Colonic mucosa (tissue), 4 donors: ENCODE measurements around the gene PHETA1. TPM values are rescaled to one million over a fixed set of nuclear protein-coding genes. Genes with fewer than 3 reads are reported as not detected.

ENCODE experiments used
- DNase-seq: peaks from one replicate; pipeline ENCODE4 v3.0.0-alpha.2; 2020
- H3K27ac ChIP-seq: fragments of 200-600 bp; one replicate; pipeline ENCODE4 v1.8.0; 2021
- H3K27me3 ChIP-seq: fragments of 200-600 bp; one replicate; pipeline ENCODE4 v1.8.0; 2021
- H3K36me3 ChIP-seq: fragments of 200-600 bp; one replicate; pipeline ENCODE4 v1.8.0; 2021
- H3K4me1 ChIP-seq: fragments of 200-600 bp; one replicate; pipeline ENCODE4 v1.8.0; 2021; ENCODE audit warnings: mild to moderate bottlenecking
- H3K4me3 ChIP-seq: fragments of 200-600 bp; one replicate; pipeline ENCODE4 v1.8.0; 2021
- H3K9ac ChIP-seq, 2 donors: one replicate each; pipeline ENCODE4 v1.7.0; 2013; ENCODE audit warnings: control low read depth in 2 of 2, low read depth in 2 of 2, low read length in 2 of 2
- H3K9me3 ChIP-seq: fragments of 200-600 bp; one replicate; pipeline ENCODE4 v1.8.0; 2021
- intact Hi-C: fragments of 100-400 bp; cut with DNase I; formaldehyde crosslinking; loops from one replicate; pipeline ENCODE4 v1.14.1; 2022
- total RNA-seq, 2 donors: library from RNA; stranded (reverse); fragmentation: NEBNext Ultra II Directional in 1 of 2; extraction: Animal tissue kit (Norgen Biotek cat#: 25700) in 1 of 2; gene quantifications; one replicate each; pipeline ENCODE4 v1.2.1, GENCODE V29; 2021
- TF ChIP-seq, protein P1 (sequence below): fragments of 200-600 bp; IDR thresholded peaks from one replicate; pipeline ENCODE4 v1.8.0; 2022; ENCODE audit warnings: antibody characterized with exemption, mild to moderate bottlenecking
- donor health status: healthy.
- donor health status: DM: no; HTN: no; CAD: no.
- donor health status: DM: no; HTN: no; CAD: no.

Gene PHETA1
- total RNA-seq, 2 donors from 2014 or later: 21.8 to 43.6 TPM

DNA sequence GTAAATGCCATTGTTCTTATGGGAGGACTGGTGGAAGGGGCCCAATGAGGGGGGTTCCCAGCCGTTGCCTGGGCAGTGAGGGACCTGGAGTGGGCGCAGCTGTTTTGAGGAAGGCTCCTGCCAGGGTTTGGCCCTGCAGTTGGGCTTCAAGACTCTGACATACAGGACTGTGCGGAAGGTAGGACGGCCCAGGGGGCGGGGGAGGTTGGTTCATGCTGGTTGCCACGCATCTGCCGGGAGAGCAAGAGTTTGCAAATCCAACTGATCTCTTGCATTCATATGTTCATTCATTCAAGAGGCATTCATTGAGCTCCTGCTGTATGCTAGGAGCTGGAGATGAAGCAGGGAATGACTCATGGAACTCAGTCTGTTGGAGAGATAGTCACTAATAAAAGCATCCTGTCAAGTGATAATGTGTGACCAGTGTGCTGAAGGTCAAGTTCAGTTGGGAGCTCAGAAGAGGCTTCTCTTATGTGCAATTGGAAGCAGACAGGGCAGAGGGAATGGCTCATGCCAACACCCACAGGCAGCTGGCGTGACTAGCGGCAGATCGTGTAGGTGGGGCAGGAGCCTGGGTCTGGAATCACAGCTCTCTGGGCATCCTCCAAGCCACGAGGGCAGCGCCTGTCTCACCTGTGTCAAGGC lies 44.7 kb upstream of the PHETA1 start:
- no peak for DNase-seq
- Histone ChIP-seq H3K4me1 (peaks cover 19% of the 10 kb centered on the region), H3K27me3 (no peaks in the 10 kb centered on the region), H3K9ac (no peak overlapping the region), H3K9me3 (no peaks in the 10 kb centered on the region), H3K4me3 (no peak overlapping the region), H3K27ac (no peak overlapping the region), H3K36me3 (no peaks in the 10 kb centered on the region)
- TF ChIP-seq, protein P1, sequence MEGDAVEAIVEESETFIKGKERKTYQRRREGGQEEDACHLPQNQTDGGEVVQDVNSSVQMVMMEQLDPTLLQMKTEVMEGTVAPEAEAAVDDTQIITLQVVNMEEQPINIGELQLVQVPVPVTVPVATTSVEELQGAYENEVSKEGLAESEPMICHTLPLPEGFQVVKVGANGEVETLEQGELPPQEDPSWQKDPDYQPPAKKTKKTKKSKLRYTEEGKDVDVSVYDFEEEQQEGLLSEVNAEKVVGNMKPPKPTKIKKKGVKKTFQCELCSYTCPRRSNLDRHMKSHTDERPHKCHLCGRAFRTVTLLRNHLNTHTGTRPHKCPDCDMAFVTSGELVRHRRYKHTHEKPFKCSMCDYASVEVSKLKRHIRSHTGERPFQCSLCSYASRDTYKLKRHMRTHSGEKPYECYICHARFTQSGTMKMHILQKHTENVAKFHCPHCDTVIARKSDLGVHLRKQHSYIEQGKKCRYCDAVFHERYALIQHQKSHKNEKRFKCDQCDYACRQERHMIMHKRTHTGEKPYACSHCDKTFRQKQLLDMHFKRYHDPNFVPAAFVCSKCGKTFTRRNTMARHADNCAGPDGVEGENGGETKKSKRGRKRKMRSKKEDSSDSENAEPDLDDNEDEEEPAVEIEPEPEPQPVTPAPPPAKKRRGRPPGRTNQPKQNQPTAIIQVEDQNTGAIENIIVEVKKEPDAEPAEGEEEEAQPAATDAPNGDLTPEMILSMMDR: no peak
- intact Hi-C loops: no loop called here

DNA sequence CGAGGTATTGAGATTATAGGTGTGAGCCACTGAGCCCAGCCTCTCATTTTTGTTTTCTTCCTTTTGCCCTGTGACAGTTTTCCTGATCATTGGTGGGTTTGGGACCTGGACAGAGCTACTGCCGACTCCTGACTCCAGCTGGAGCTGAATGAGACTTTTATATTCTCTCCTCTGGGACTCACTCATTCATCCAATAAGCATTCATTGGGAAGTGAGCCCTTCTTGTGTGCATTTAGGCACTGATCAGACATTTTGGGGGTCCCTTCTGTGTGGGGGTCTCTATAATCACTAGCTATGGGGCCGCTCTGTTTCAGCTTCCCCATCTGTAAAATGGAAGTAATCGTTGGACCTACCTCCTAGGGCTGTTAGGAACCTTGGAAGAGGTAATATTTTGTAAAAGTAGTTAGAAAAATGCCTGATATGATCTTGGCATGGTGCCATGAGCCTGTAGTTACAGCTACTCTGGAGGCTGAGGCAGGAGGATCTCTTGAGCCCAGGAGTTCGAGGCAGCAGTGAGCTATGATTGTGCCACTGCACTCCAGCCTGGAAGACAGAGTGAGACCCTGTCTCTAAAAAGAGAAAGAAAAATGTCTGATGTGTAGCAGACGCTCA lies 44.0 kb upstream of the PHETA1 start:
- intact Hi-C loops: no loop called here
- no peak for DNase-seq
- Histone ChIP-seq H3K4me1 (peaks cover 20% of the 10 kb centered on the region), H3K27me3 (no peaks in the 10 kb centered on the region), H3K36me3 (no peaks in the 10 kb centered on the region), H3K27ac (peak overlapping the region; percentile 22), H3K9me3 (no peaks in the 10 kb centered on the region), H3K9ac (no peak overlapping the region), H3K4me3 (no peak overlapping the region)
- TF ChIP-seq, protein P1: no peak

DNA sequence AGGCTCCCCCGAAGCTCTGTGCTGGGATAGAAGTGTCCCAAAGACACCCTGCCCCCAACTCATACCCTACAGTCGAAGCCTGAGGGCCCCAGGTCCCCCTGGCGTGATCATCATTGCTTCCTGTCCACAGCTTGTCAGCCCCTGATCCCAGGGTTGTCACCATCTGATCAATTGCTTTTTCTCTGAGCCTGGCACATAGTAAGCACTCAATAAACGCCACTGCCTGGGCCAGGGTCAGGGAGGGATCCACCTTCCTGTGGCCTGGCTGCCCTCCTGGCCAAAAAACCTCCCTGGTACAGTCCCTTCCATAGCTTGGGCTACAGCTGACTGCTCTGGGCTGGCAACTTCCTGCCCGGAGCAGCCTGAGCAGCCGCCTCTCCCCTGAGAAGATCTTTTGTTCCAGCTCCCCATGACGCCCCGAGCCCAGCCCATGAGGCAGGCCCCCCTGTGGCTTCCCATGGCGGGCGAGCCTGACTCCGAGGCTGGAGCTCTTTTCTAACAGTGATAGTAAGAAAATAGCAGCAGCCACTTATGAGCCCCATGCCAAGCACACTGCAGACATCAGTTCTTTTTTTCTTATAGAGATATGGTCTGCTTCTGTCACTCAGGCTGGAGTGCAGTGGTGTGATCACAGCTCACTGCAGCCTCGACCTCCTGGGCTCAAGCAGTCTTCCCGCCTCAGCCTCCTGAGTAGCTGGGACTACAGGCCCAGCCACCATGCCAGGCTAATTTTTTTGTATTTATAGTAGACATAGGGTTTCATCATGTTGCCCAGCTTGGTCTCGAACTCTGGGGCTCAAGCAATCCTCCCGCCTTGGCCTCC lies 43.3 kb upstream of the PHETA1 start:
- Histone ChIP-seq H3K9ac (no peak overlapping the region), H3K27me3 (no peaks in the 10 kb centered on the region), H3K9me3 (no peaks in the 10 kb centered on the region), H3K4me3 (no peak overlapping the region), H3K36me3 (no peaks in the 10 kb centered on the region), H3K4me1 (peaks cover 24% of the 10 kb centered on the region), H3K27ac (peak overlapping the region; percentile 22)
- intact Hi-C loops: no loop called here
- TF ChIP-seq, protein P1: no peak
- no peak for DNase-seq

DNA sequence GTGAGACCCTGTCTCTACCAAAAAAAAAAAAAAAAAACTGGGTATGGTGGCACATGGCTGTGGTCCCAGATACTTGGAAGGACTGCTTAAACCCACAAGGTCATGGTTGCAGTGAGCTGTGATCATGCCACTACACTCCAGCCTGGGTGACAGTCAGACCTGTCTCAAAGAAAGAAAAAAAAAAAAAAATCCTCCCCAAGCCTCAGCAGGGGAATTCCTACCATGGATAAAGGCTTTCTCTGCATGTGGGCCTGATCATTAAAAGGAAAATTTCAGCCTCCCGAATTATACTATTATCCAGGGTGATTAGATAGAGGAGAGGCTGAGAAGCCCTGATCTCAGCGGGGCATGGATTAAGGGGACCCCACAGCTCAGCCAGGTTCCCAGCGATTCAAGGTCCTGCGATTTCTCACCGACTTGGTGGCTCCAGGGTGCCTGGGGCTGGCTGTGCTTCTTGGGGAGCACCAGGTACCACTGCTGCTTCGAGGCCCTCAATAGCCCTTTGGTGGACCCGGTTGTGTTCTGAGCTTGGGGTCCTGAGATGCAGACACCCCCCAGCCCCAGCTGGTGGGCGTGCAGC lies 42.4 kb upstream of the PHETA1 start:
- TF ChIP-seq, protein P1: no peak
- Histone ChIP-seq H3K36me3 (no peaks in the 10 kb centered on the region), H3K9me3 (no peaks in the 10 kb centered on the region), H3K9ac (no peak overlapping the region), H3K4me3 (no peak overlapping the region), H3K4me1 (peaks cover 31% of the 10 kb centered on the region), H3K27me3 (no peaks in the 10 kb centered on the region), H3K27ac (peak overlapping the region; percentile 22)
- DNase-seq: no peak
- intact Hi-C loops: no loop called here

DNA sequence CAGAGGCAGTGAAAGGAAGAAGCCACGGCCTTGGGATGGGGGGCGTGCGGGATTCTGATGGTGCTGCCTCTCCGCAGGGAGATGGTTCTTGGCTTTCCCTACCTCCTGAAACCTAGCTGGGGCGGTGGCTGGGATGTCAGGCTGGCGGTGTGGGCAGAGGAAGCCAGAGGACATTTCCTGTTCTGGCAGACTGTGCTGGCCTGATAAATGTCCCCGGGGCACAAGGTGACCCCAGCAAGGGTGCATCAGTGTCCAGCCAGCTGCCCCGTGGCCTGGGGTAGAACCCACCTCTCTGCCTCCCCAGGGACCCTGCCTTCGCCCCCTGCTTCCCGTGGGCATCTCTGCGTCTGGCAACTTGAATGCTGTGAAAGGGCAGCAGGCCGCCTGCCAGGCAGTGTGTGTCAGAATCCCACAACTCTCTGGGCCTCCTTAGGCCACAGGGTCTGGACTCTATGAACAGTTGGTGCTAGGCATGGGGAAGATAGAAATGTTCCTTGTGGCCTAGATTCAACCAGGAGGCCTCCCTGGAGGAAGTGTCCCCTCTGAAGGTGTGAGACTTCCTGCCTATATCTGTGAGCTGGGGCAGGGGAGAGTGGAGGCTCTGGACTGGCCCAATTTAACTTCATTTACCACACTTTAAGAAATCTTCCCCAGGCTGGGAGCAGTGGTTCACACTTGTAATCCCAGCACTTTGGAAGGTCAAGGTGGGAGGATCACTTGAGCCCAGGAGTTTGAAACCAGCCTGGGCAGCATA lies 41.7 kb upstream of the PHETA1 start:
- no peak overlapping the region for H3K4me3 ChIP-seq
- H3K9ac ChIP-seq: peak overlapping the region in 1 of 2 donors; percentile 47
- peak overlapping the region; percentile 60 for H3K27ac ChIP-seq
- DNase-seq: no peak
- peaks cover 31% of the 10 kb centered on the region for H3K4me1 ChIP-seq
- TF ChIP-seq, protein P1: no peak
- intact Hi-C loops: no loop called here
- no peaks in the 10 kb centered on the region for H3K9me3 ChIP-seq
- no peaks in the 10 kb centered on the region for H3K36me3 ChIP-seq
- no peaks in the 10 kb centered on the region for H3K27me3 ChIP-seq
